Eye (tissue), 1 donor: ENCODE results near the gene LNX2.

Experiments
- DNase-seq: peaks from one replicate; pipeline ENCODE4 v3.0.0-alpha.2; 2015

LNX2 gene

GRCh38 chr13:27551562-27551961 lies 68.8 kb downstream of the LNX2 start:
- DNase-seq: no peak

DNA sequence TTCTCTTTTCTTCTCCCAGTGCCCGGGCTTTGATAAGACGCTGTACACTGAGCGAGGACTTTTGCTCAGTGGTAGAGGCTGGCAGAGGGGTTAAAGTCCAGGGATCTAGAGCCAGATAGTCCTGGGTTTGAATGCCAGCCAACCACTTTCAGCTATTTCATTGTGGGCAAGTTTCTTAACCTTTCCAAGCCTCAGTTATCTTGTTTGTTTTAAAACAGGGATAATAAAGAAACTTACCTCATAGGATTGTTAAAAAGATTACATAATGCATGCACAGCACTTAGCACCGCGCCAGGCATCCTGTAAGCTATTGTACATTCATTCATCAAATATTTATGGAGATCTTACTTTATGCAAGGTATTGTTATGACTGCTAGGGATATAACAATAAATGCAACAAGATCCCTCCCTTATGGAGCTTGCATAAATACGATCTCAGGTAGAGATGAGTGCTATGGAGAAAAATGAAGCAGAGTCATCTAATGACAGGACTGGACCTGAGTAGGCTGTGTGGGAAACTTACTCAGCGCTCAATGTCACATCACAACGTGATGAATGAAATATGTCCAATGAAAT lies 70.8 kb downstream of the LNX2 start:
- no peak for DNase-seq

DNA sequence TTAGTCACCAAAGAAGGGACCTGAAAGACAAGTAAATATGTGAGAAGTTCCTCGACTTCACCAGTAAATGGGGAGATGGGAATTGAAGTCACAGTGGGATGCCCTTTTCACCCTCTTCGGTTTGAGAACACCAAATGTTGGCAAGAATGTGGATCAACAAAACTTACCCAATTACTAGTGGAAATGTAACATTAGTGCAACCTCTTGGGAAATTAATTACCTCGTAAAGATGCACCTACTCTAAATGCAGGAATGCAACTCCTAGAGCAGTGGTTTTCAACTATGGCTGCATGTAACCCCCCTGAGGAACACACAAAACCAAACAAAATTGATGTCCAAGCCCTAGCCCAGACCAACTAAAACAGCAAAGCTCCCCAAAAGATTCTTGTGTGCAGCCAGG lies 78.1 kb downstream of the LNX2 start:
- DNase-seq: no peak

GRCh38 chr13:27541386-27541785 lies 78.9 kb downstream of the LNX2 start:
- DNase-seq: no peak

- DNase-seq: no peak
Measured at GRCh38 chr13:27536361-27537101, 83.8 kb downstream of the LNX2 start.

- DNase-seq: no peak
Measured at GRCh38 chr13:27535546-27535945, 84.8 kb downstream of the LNX2 start.

GRCh38 chr13:27534981-27535380 lies 85.3 kb downstream of the LNX2 start:
- peak; percentile 3 for DNase-seq

DNA sequence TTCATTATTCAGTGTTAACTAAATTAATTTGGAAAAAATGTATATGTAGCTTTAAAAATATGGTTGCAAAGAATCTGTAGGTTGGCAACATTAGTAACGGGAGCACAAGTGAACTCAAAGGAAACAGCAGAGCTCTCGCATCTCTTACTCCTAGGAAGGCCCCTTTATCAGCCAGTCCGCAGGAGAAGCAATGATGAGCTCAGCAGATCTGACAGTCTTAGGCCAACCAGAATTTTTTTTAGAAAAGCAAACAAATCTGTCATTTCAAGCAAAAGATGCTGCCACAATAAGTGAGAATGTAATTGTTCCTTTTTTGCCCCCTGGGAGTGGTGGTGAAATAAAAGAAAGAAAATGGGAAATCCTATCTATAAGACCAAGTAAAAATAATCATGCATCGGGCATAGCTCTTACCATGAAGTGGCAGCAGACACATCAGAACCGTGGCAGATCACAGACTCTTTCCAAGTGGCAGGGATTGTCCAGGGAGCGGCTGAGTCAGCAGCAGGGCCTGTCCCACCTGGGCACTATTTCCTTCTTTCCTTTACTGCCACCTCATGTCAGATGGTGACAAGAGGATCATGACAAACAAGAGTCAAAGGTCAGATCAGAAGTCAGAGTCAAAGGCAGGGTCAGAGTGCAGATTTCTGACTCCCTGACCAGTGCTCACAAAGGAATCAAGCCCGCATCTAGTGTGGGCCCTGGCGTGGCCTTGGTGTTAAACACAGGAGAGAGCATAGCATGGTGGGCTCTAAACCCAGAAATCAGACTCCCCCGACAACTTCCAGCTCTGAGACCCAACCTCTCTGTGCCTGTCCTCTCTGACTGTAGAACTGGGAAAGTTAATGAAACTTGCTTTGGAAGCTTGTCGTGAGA lies 86.0 kb downstream of the LNX2 start:
- DNase-seq: no peak

- DNase-seq: peak; percentile 90
Measured at GRCh38 chr13:27533155-27533643, 87.1 kb downstream of the LNX2 start.

DNA sequence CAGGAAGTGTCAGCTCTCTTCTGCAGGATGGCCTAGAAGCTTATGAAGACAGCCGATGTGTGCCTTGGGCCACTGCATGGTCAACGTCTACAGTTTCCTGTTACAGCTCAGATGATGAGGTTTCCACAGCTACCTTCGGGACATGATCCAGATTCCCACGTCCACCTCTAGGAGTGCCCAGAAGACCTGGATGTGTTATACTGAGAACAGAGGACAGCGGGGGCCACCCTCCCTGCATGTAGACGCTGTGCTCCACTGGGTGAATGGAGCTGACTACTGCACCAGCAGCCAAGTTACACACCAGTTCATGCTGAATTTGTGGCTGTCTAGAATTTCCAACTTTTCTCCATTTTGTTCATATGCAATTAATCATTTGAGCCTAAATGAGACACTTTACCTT lies 91.4 kb downstream of the LNX2 start:
- DNase-seq: no peak

GRCh38 chr13:27526516-27526915 lies 93.8 kb downstream of the LNX2 start:
- no peak for DNase-seq

DNA sequence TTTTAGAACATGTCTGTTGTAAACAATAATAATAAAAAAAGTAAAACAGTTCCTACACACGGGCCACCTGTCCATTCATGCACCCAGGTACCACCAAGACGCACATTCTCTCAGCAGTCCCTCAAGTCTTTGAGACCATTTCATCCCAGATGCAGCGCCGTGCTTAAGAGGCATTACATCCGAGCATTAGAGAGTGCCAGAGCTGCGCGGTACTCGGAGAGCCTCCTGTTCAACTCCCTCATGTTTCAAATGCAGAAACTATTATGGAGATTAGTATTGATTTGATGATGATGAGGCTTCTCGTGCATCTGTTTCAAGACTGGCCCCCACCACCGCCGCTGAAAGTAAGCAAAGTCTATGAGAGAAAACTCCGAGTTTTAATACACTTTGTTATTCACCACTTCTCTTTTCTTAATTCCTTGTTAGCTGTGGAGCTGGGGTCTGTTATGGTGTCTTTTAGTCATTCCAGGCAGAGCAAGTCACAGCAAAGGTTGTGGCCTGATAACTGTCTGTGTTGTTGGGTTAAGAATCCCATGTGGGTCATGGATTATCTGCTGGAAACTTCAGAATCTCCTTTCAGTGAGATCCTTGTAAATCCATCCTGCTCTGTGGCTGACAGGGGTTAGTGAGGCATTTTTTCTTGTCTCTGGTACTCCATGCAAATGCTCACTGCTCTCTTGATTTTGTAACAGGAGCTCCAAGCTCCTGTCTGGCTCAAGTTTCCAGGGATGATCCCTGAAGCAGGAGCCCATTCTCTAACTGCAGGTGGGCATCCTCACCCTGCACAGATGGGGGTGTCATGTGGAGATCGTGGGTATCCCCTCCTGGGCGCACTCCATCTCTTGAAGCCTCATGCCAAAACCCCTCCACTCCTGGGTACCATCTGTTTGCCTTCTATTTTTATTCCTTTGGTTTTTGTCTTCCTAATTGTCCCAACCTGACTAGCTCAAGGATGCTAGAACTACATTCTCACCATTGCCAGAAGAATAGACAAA lies 95.1 kb downstream of the LNX2 start:
- DNase-seq: no peak

DNA sequence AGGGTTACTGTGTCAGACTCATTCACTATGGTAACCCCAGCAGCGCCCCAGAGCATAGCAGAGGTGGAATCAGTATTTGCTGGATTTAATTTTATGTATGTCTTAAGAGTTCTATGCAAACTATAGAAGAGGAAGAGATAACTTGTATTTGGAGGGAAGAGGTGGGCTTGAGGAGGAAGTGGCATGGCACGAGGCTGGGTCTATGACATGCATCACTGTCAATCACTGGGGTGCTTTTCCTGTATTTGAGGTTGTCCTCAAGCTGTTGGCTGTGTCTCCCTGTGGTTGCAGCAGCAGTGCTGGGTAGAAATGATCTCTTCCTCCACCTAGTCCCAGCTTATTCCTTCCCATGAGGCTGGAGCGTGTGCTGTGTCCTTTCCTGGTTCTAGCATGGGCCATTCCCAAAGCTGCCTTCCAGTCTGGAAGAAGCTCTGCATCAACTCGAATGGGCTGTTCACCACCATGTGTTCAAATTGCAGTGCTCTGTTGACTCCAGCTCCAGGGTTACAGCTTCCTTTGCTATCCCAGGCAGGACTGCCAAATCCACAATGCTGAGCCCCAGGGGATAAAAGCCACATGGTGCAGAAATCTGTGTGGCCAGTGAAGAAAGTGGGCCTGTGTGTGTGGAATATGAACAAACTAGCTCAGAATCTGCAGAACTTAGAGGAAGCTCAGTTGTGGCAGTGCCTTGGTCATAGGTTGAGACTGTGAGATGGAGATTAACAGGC lies 96.8 kb downstream of the LNX2 start:
- DNase-seq: no peak

DNA sequence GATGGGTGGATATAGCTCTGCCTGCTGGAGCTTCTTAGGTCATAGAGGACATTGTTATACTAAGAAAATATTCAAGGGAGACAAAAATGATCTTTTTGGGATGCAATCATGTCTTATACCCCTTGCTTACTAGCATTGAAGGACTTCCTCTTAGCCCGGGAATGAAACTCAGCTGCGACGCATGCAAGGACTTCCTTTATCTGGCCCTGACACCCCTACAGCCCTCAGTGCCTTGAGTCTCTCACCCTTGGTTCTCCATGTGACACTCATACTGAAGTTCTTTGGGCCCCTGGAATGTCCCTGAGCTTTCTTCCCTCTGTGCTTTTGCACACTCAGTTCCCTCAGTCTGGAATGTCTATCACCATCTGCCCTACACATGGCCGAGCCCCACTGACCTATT lies 97.5 kb downstream of the LNX2 start:
- DNase-seq: no peak

DNA sequence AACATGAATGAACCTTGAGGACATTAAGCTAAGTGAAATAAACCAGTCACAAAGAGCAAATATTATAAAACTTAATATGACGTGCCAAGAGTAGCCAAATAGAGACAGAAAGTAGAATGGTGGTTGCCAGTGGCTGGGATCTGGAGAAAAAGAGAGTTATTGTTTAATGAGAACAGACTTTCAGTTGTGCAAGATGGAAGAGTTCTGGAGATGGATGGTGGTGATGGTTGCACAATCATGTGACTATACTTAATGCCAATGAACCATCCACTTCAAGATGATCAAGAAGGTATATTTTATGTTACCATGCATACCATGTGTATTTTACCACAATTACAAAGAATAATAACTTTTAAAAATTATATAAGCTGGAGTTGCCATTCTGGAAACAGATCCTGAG lies 104.2 kb downstream of the LNX2 start:
- DNase-seq: no peak

- DNase-seq: no peak
Measured at GRCh38 chr13:27510082-27510481, 110.2 kb downstream of the LNX2 start.

- no peak for DNase-seq
Measured at GRCh38 chr13:27508802-27509201, 111.5 kb downstream of the LNX2 start.

DNA sequence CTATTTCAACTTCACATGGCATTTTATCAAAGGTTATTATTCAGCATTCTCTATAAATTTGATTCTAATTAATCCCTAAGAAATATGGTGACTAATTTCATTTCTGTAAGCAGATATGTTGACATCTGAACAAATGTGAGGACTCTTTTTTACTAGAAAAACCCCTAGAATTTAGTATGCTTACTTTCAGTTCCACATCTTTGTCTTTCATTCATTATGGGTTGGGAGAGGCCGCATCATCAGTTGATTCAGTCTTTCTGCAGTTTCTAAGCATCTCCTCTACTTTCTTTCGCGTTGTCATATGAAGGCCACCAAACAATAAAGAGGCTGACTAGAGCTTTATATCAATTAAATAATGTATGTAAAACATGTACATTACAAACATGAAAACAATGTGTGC lies 114.5 kb downstream of the LNX2 start:
- DNase-seq: no peak

DNA sequence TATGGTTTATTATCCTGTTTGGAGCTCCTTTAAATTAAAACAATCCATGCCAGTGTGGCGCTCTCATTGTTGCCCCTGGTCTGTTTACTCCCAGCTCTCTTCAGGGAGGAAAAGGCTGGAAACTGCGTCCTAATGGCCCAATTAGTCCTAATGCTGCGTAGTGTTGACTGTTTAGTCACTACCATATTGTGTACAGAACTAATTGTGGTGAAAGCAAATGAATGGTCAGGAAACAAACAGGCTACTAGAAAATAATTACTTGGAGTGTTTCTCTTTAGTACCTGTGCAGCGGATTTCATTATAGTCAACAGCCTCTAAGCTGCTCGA lies 115.5 kb downstream of the LNX2 start:
- DNase-seq: no peak

DNA sequence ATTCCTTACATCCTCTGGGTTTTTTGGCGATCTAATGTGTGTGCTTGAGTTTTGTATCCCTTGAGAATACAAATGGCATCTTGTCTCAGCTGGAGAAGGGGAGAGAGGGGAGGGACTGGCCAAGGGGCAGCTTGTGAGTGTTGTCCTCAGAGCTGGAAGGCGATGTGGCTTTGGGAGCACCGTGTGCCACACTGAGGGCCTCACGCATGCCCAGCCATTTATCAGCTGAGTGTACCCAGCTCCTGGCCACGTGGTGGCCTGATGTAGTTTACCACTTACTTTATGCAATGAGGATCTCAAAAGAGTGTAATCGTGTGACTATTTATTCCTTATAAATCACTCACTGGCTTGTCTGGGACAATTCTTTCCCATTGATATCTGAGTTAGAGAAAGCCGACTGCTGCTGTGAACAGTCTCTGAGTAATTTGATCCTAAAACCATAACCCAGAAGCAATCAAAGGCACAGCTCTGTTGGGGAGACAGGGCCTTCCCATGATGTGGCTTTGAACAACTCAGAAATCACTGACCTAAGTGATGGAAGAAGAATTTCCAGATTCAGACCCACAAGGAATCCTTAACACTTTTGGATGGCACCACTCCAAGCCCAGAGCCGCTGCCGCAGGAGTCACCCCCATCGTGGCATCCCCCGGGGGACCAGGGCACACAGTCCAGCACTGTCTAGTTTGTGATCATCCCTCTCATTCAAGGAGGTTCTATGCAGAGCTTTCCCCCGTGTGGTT lies 116.0 kb downstream of the LNX2 start:
- DNase-seq: no peak
